Right lobe of liver (tissue), 4 donors: ENCODE results near the gene UVRAG.

Experiments
- POLR2A ChIP-seq: fragments of 450-650 bp; IDR thresholded peaks from one replicate; pipeline ENCODE4 v1.6.1; 2017; ENCODE audit warnings: antibody characterized with exemption, mild to moderate bottlenecking
- TF ChIP-seq, protein P1 (sequence below), 4 donors: fragments of 200-600 bp in 3 of 4; fragments of 450-650 bp in 1 of 4; IDR thresholded peaks; one replicate each; pipeline versions ENCODE4 v1.5.1 to v1.8.0; 2016 to 2022; ENCODE audit warnings: antibody characterized with exemption in 4 of 4, mild to moderate bottlenecking in 2 of 4
- donor health status: DM: no; HTN: no; CAD: no.
- donor health status: DM: no; HTN: no; CAD: no.
- donor health status: DM: no; HTN: yes; CAD: no.

DNA sequence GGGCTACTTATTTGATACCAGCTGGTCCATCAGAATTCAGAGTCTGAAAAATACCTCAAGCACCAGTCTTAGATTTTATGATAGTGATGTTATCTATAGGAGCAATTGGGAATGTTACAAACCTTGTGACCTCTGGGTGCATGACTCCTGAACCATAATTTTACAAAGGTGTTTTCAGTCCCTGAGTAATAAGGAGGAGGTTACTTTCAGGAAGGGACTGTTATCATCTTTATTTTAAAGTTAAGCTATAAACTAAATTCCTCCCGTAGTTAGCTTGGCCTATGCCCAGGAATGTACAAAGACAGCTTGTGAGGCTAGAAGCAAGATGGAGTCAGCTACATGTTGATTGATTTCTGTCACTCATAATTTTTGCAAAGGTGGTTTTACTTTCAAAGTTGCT is 101.9 kb downstream of the UVRAG start:
- TF ChIP-seq, protein P1, sequence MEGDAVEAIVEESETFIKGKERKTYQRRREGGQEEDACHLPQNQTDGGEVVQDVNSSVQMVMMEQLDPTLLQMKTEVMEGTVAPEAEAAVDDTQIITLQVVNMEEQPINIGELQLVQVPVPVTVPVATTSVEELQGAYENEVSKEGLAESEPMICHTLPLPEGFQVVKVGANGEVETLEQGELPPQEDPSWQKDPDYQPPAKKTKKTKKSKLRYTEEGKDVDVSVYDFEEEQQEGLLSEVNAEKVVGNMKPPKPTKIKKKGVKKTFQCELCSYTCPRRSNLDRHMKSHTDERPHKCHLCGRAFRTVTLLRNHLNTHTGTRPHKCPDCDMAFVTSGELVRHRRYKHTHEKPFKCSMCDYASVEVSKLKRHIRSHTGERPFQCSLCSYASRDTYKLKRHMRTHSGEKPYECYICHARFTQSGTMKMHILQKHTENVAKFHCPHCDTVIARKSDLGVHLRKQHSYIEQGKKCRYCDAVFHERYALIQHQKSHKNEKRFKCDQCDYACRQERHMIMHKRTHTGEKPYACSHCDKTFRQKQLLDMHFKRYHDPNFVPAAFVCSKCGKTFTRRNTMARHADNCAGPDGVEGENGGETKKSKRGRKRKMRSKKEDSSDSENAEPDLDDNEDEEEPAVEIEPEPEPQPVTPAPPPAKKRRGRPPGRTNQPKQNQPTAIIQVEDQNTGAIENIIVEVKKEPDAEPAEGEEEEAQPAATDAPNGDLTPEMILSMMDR (IDR thresholded peaks at IDR 0.05) = no peak
- no peak for TF ChIP-seq POLR2A
